Astrocyte (in vitro differentiated cells and primary cell): ENCODE results near the gene HOXA5. TPM values are rescaled to one million over a fixed set of nuclear protein-coding genes. Genes with fewer than 3 reads are reported as not detected.

Experiments used
- DNase-seq: peaks from one replicate; pipeline ENCODE4 v3.0.0-alpha.2; 2010; ENCODE audit warnings: low read depth
- FAIRE-seq: peaks from 2 replicates; lab custom pipeline; 2011; peaks lifted over from hg19 to GRCh38; lab: Jason Lieb, UNC
- H2AFZ ChIP-seq: 2 replicates; pipeline ENCODE4 v1.6.0; 2012; ENCODE audit warnings: low read depth, low read length, inconsistent platforms
- H3K27ac ChIP-seq: 2 replicates; pipeline ENCODE4 v1.5.1; 2011; ENCODE audit warnings: low read depth, low read length, inconsistent platforms
- H3K27me3 ChIP-seq: 2 replicates; pipeline ENCODE4 v1.6.0; 2011; ENCODE audit warnings: low read length, inconsistent platforms; ENCODE audit not compliant: insufficient read depth
- H3K36me3 ChIP-seq: 2 replicates; pipeline ENCODE4 v1.5.1; 2011; ENCODE audit warnings: low read length, inconsistent platforms; ENCODE audit not compliant: insufficient read depth
- H3K4me1 ChIP-seq: 2 replicates; pipeline ENCODE4 v1.5.1; 2011; ENCODE audit warnings: low read length, inconsistent platforms; ENCODE audit not compliant: insufficient read depth
- H3K4me2 ChIP-seq: 2 replicates; pipeline ENCODE4 v1.6.0; 2012; ENCODE audit warnings: low read length, inconsistent platforms
- H3K4me3 ChIP-seq: 2 replicates; pipeline ENCODE4 v1.5.1; 2011; ENCODE audit warnings: low read depth, mild to moderate bottlenecking, low read length, inconsistent platforms; ENCODE audit not compliant: insufficient read depth
- H3K79me2 ChIP-seq: 2 replicates; pipeline ENCODE4 v1.6.0; 2012; ENCODE audit warnings: mild to moderate bottlenecking, low read length, inconsistent platforms; ENCODE audit not compliant: insufficient read depth
- H3K9ac ChIP-seq: 2 replicates; pipeline ENCODE4 v1.6.0; 2012; ENCODE audit warnings: mild to moderate bottlenecking, low read length, inconsistent platforms
- H3K9me3 ChIP-seq: 2 replicates; pipeline ENCODE4 v1.5.1; 2012; ENCODE audit warnings: low read depth, mild to moderate bottlenecking, low read length, inconsistent platforms; ENCODE audit not compliant: insufficient read depth
- H4K20me1 ChIP-seq: 2 replicates; pipeline ENCODE4 v1.6.0; 2012; ENCODE audit warnings: low read length, inconsistent platforms; ENCODE audit not compliant: insufficient read depth
- H3K27ac Mint-ChIP-seq: one replicate; pipeline ENCODE4 v1.8.0; 2021; ENCODE audit warnings: mild to moderate bottlenecking, mixed read lengths; ENCODE audit not compliant: unreplicated experiment
- H3K27me3 Mint-ChIP-seq: one replicate; pipeline ENCODE4 v1.8.0; 2021; ENCODE audit warnings: low read depth, mixed read lengths; ENCODE audit not compliant: unreplicated experiment
- H3K36me3 Mint-ChIP-seq: one replicate; pipeline ENCODE4 v1.8.0; 2021; ENCODE audit warnings: low read depth, mixed read lengths; ENCODE audit not compliant: unreplicated experiment
- H3K4me1 Mint-ChIP-seq: one replicate; pipeline ENCODE4 v1.8.0; 2021; ENCODE audit warnings: low read depth, mixed read lengths; ENCODE audit not compliant: unreplicated experiment
- H3K4me3 Mint-ChIP-seq: one replicate; pipeline ENCODE4 v1.8.0; 2021; ENCODE audit warnings: mild to moderate bottlenecking, moderate library complexity, mixed read lengths; ENCODE audit not compliant: unreplicated experiment
- H3K9me3 Mint-ChIP-seq: one replicate; pipeline ENCODE4 v1.8.0; 2021; ENCODE audit warnings: mild to moderate bottlenecking, mixed read lengths; ENCODE audit not compliant: unreplicated experiment
- CTCF ChIP-seq: IDR thresholded peaks from 2 replicates; pipeline ENCODE4 v1.5.1; 2011; ENCODE audit warnings: low read depth, mild to moderate bottlenecking, inconsistent platforms, low read length, moderate library complexity; ENCODE audit not compliant: insufficient read depth
- EZH2 ChIP-seq: IDR thresholded peaks from 2 replicates; pipeline ENCODE4 v1.6.1; 2012; ENCODE audit warnings: mild to moderate bottlenecking, low read length, inconsistent platforms; ENCODE audit not compliant: insufficient read depth
- total RNA-seq: library from RNA; stranded (reverse); gene quantifications from 2 replicates; pipeline ENCODE4 v1.2.1, GENCODE V29; 2021

HOXA5 gene
- total RNA-seq, 1 donor from 2014 or later: not detected

GRCh38 chr7:27146491-27147198, 3.2 kb upstream of the HOXA5 start:
- Histone ChIP-seq H3K9ac (no peak overlapping the region), H2AFZ (no peak overlapping the region), H3K4me1 (peaks cover 5% of the 10 kb centered on the region), H3K27me3 (peaks cover 94% of the 10 kb centered on the region), H3K4me3 (no peak overlapping the region), H3K4me2 (no peak overlapping the region), H3K27ac (no peak overlapping the region), H3K79me2 (no peaks in the 10 kb centered on the region), H4K20me1 (peaks cover 2% of the 10 kb centered on the region), H3K36me3 (no peaks in the 10 kb centered on the region), H3K9me3 (peaks cover 18% of the 10 kb centered on the region)
- Mint-ChIP-seq H3K27ac (no peak overlapping the region), H3K9me3 (peaks cover 56% of the 10 kb centered on the region), H3K4me1 (no peaks in the 10 kb centered on the region), H3K36me3 (peaks cover under 1% of the 10 kb centered on the region), H3K27me3 (peaks cover 86% of the 10 kb centered on the region), H3K4me3 (no peak overlapping the region)
- DNase-seq (no peak), FAIRE-seq (no peak)
- TF ChIP-seq CTCF: no peak
- no peak for TF ChIP-seq EZH2

GRCh38 chr7:27145914-27146412, 2.5 kb upstream of the HOXA5 start:
- Histone ChIP-seq H3K27me3 (peaks cover 94% of the 10 kb centered on the region), H3K4me3 (no peak overlapping the region), H3K27ac (no peak overlapping the region), H3K79me2 (no peaks in the 10 kb centered on the region), H3K4me1 (peaks cover 1% of the 10 kb centered on the region), H2AFZ (no peak overlapping the region), H3K4me2 (no peak overlapping the region), H4K20me1 (peaks cover 2% of the 10 kb centered on the region), H3K9ac (no peak overlapping the region), H3K36me3 (no peaks in the 10 kb centered on the region), H3K9me3 (peaks cover 18% of the 10 kb centered on the region)
- Mint-ChIP-seq H3K4me1 (no peaks in the 10 kb centered on the region), H3K4me3 (no peak overlapping the region), H3K36me3 (peaks cover 3% of the 10 kb centered on the region), H3K27ac (no peak overlapping the region), H3K27me3 (peaks cover 86% of the 10 kb centered on the region), H3K9me3 (peaks cover 55% of the 10 kb centered on the region)
- DNase-seq: no peak
- TF ChIP-seq EZH2 (no peak), CTCF (no peak)
- no peak for FAIRE-seq
